LNCAP (cell line): Measurements from ENCODE around the gene SNED1.

Experiments
- CTCF ChIP-seq: fragments of 450-650 bp; IDR thresholded peaks from 2 replicates; pipeline ENCODE4 v1.5.1; 2017; ENCODE audit warnings: mild to moderate bottlenecking

SNED1 gene

GRCh38 chr2:241138471-241138870 lies 140.1 kb downstream of the SNED1 start:
- TF ChIP-seq CTCF: no peak

- no peak for TF ChIP-seq CTCF
Measured at GRCh38 chr2:241139531-241140444, 141.4 kb downstream of the SNED1 start.

GRCh38 chr2:241140445-241140840 lies 142.0 kb downstream of the SNED1 start:
- TF ChIP-seq CTCF: no peak

- TF ChIP-seq CTCF: no peak
Measured at GRCh38 chr2:241141214-241141770, 142.9 kb downstream of the SNED1 start.

- no peak for TF ChIP-seq CTCF
Measured at GRCh38 chr2:241142063-241142462, 143.6 kb downstream of the SNED1 start.

GRCh38 chr2:241142593-241142992 lies 144.2 kb downstream of the SNED1 start:
- no peak for TF ChIP-seq CTCF
